CD4-positive, alpha-beta T cell treated with Interleukin-4 for 4 hours (primary cell): ENCODE measurements around the gene IL22RA2.

Experiments used
- DNase-seq: peaks from one replicate; pipeline ENCODE4 v3.0.0-alpha.2; 2020

IL22RA2 gene

DNA sequence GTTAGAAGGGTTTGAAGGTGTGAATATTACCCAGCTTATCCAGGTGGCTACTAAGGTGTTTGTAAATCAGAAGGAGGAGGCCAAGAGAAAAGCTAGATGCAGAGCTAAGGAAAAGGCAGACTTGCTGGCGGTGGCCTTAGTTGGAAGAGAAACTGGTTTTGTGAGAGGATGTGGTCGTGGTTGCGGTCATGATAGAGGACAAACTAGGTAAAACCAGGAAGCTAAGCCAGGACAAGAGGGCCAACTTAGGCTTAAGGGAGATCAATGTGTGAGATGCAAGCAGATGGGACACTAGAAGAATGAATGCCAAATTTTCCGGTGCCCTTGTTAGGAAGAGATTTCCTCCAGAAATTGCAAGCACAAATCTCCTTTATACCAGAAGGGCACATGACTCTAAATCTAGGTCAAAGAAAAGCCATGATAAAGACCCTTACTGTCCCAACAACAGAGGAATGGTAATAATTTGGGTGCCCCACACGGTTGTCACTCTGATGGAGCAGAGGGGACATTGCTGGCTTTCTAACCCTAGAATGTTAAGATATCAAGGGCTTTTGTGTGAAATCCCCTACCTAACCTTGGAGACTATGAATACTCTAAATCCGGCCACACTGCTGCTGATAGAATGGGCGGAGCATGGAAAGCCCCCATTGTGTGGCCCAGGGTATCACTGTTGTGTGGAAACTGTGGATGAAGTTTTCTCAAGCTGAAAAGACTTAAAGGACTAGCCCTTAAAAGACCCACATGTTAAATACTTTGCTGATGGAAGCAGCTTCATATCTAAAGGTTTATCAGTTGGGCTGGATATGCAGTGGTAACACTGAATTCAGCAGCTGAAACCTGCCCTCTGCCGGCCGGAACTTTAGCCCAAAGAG is 7.8 kb downstream of the IL22RA2 start:
- DNase-seq: peak; percentile 30

- no peak for DNase-seq
Observed at GRCh38 chr6:137163732-137164318, 9.6 kb downstream of the IL22RA2 start.

- no peak for DNase-seq
Observed at GRCh38 chr6:137162692-137163306, 10.6 kb downstream of the IL22RA2 start.

DNA sequence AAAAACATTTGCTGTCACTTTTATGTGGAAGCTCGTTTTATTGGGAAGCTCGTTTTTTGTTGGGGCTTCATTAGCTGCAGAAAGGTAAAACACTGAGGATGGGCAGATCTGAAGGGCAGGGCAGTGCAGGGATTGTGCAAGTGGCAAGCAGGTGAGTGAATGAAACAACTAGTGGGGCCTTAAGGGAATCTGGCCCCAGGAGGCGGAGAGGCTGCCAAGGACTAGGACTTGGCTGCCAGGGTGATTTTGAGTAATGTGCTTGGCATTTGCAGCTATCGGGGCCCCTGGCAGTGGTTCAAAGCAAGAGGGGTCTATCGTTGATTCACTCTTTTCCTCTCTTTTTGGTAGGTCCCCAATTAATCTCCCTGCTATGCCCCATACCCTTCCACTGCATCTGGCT is 11.5 kb downstream of the IL22RA2 start:
- no peak for DNase-seq

GRCh38 chr6:137160763-137161162 is 12.7 kb downstream of the IL22RA2 start:
- DNase-seq: no peak

DNA sequence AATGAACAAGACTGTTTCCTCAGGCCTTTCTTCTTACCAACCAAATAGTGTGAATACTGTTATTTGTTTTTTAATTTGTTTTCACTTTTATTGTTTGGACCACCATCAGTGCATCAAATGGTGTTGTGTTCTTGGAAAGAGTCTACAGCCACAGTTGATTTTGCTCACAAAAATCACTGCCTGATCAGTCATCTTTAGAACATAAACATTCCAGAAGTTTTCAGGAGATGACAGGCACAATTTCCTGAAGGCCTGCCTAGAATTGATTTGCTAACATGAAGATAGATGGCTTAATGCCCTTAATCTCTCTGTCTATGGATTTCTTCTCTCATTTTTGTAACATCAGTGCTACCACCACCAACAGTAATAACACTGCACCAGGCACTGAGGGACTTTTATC is 13.5 kb downstream of the IL22RA2 start:
- no peak for DNase-seq

DNA sequence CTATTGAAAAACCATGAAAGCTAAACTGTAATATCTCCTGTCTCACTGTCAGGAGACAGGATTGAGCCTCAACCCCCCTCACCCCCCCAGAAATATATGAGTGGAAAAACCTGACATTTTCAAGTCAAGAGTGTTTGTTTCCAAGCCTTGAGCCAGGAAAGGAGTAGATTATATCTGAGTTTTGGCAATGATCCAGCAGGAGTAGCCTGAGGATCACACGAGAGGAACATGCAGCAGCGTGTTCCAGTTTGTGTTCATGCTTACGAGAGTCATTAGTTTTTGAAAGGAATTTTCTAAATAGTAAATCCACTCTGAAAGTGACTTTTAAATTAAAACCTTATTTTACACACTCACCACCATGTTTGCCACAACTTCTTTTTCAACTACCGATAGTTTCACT is 15.8 kb downstream of the IL22RA2 start:
- DNase-seq: no peak

DNA sequence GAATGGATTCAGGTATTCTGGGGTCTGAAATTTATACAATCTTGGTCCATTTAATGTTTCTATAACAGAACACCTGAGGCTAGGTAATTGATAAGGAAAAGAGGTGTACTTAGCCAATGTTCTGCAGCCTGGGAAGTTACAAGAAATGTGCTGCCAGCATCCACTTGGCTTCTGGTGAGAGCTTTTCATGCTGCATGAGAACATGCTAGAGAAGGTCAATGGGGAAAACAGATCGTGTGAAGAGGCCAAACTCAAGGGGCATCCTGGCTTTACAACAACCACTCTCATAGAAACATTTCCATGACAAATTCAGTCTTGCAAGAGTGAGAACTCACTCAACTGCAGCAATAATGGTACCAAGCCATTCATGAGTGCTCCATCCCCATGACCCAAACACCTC is 16.8 kb downstream of the IL22RA2 start:
- no peak for DNase-seq

- DNase-seq: peak; percentile 76
Observed at GRCh38 chr6:137155830-137156229, 17.6 kb downstream of the IL22RA2 start.

DNA sequence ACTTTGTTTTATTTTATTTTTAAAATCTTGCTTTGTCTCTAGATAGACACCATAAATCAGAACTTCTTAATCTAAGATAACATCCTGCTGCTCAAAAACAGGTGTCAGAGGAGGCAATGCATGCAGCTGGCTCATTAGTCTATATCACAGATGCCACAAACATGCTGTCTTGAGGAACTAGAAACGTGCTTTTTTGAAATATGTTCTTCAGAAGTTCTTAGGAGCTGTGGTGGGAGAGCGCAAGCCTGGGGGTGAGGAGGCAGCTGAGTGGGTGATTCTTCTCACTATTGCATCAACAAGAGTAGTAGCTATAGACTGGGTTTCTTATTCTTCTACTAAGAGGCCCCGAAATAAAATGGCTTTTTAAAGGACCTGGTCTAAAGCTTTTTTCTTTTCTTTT is 23.4 kb downstream of the IL22RA2 start:
- DNase-seq: no peak

DNA sequence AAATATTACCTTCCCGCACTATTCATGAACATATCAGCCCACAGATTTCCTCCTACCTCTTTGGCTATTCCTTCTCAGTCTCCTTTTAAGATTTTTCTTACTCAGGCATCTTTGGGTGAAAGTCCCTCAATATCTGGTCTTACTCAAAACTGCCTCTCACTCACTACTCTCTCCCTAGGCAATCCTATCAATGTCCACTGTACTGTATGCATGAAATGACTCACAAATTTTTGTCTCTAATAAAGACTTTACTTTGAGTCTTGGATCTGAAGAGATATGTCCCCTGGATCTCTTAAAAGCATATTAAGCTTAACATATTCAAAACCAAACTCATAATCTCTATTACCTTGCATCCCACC is 24.4 kb downstream of the IL22RA2 start:
- no peak for DNase-seq

DNA sequence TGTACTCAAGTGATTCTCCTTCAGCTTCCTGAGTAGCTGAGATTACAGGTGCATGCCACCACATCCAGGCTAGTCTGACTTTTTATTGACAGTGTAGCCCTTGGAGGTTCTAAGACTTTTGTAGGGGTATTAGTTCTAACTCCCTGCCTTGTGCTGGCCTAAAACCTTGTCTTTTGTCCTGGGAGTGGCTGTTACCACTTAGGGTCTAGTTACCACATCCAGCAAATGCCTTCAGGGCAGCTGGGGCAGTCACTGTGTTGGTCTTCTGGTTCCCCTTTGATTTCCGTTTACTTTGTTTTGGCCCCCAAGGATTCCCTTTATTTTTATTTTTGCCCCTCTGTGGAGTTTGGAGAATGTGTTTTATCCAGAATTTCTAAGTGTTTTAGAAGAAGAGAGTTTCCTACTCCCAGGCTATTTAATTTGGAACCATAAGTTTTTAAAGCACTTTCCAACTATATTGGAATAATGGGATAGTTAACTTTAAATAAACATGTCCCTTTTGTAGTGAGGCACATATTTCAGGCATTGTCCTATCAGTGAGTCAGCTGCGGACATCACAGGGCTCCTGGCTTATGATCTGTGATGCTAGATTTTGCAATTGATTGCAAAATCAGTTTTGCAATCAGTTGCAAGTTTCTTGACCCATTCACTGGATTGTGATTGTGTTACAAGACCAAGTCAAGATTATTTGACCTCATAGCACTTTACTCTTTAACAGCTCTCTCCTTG is 25.0 kb downstream of the IL22RA2 start:
- DNase-seq: no peak

GRCh38 chr6:137147195-137147594 is 26.2 kb downstream of the IL22RA2 start:
- no peak for DNase-seq

DNA sequence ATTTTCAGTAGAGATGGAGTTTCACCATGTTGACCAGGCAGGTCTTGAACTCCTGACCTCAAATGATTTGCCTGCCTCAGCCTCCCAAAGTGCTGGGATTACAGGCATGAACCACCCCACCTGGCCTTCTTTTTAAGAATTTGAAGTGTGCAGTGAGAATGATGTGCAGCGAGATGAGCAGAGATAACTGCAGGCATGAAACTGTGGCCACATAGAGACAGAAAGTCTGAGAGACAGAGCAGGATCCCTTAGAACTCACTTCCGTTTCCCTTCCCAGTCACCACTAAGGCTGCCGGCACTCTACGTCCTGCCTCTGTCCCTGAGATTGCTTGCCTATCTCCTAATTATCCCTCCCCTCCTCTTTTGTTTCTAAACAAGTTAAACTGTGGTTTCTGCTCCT is 27.2 kb downstream of the IL22RA2 start:
- no peak for DNase-seq

DNA sequence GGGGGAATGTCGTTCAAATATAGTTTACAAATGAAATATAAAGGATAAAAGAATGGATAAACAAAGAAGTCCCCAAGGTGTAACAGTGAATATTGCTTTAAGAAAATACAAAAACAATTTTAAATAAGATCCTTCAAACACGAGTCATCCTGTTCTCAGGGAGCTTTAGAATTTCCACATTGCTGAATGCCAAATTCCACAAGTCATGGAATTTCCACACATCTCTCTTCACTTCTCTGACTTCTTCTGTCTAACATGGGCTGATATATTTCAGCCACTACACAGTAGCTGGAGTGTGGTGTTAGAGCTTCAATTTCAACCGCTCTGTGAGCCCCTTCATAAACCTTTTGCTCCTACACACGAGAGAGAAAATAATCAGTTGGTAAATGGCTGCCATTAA is 28.0 kb downstream of the IL22RA2 start:
- DNase-seq: no peak

- DNase-seq: peak; percentile 17
Observed at GRCh38 chr6:137136065-137136464, 37.4 kb downstream of the IL22RA2 start.

DNA sequence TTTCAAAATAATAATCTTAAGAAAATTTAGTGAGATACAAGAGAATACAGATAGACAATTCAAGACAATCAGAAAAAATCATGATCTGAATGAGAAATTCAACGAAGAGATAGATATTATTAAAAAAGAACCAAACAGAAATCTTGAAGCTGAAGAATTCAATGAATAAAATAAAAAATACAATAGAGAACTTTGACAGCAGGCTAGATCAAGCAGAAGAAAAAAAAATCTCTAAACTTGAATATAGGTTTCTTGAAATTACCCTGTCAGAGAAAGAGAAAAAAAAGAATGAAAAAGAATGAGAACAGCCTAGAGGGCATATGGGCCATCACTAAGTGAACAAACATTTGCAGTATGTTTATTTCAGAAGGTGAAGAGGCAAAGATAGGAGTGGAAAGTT is 39.0 kb downstream of the IL22RA2 start:
- no peak for DNase-seq

- no peak for DNase-seq
Observed at GRCh38 chr6:137133122-137133521, 40.3 kb downstream of the IL22RA2 start.

DNA sequence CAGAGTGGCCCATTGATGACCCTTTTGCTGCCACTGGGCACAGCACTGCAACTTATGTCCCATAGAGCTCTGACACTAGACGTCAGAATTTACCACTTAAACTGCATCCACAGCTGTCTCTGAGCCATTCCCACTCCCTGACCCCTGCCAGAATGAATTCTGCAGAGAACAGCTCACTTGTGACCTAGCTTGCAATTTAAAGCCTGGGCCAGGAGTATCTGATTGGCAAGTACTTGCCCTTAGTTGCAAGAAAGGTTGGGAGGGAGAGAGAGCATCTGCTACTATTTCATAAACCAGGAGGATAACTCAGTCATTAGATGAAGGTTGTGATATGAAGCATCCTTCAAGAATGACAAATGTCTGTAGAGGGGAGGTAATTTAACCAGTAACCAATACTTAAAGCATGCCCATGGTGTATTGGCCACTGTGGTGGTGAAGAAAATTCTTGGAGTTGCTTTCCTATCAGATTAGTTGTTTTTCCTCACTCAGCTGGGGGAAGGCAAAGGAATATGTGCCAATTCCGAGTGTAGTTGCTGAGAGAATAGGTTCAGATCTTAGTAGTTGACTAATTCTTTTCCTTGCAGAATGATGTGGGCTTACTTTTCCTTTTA is 46.5 kb downstream of the IL22RA2 start:
- no peak for DNase-seq

DNA sequence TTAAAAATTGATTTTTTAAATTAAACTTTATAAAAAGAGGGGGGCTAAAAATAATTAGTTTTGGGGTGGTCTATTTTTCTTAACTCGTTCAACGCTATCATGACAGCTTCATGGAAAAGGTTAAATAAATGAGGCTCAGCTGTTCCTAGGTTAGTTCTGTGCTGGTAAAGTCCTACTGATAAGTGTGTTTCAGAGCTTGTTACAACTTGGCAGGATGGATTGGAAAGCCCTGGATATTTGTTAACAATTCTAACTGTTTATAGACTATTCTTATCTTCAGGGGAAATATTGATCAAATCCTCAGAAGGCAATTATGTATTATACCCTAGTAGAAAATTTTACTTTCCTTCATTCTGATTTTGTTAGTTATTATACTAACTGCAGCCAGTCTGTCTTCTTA is 50.4 kb downstream of the IL22RA2 start:
- DNase-seq: no peak

GRCh38 chr6:137122612-137123011 is 50.8 kb downstream of the IL22RA2 start:
- DNase-seq: no peak

GRCh38 chr6:137121401-137121997 is 51.9 kb downstream of the IL22RA2 start:
- no peak for DNase-seq

DNA sequence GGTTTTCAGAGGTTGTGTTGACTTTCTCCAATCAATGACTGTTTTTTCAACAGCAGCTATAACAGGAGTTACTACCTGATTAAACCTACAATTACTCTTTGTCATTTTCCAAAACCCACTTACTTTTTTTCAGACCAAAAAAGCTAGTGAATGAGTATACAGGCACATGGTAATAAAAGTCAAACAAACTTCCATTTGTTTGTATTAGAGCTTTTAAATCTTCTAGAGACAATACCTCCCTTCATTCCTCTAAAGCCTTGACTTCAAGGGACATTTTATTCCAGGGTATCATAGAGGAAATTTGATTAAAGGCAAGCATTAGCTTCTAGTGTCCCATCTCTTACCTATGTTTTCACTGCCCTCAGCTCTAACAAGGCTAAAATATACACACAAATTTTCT is 52.7 kb downstream of the IL22RA2 start:
- no peak for DNase-seq
